AG08395 (cell line): Measurements from ENCODE around the gene TAF6L.
"Not testable (repeated sequence)": the region's sequence is repeated elsewhere in the genome, so short reads cannot be mapped to it uniquely, and the experiment has no call there.

Experiments used
- DNase-seq: peaks from one replicate; pipeline ENCODE4 v3.0.0; 2012; ENCODE audit warnings: mixed read lengths, low spot score

The TAF6L gene

GRCh38 chr11:62757846-62758788, 13.1 kb upstream of the TAF6L start:
- no peak for DNase-seq

GRCh38 chr11:62760867-62761227, 10.3 kb upstream of the TAF6L start:
- DNase-seq, result not testable (repeated sequence)

- peak; percentile 32 for DNase-seq
Measured at GRCh38 chr11:62770778-62771143, 435 bp upstream of the TAF6L start.

GRCh38 chr11:62774407-62774806, 3.2 kb downstream of the TAF6L start:
- no peak for DNase-seq

GRCh38 chr11:62775646-62776045, 4.5 kb downstream of the TAF6L start:
- no peak for DNase-seq

- DNase-seq, result no peak
Measured at GRCh38 chr11:62777389-62777788, 6.2 kb downstream of the TAF6L start.

GRCh38 chr11:62778441-62778840, 7.2 kb downstream of the TAF6L start:
- DNase-seq, result no peak

- no peak for DNase-seq
Measured at GRCh38 chr11:62782753-62783152, 11.6 kb downstream of the TAF6L start.

- peak; percentile 91 for DNase-seq
Measured at GRCh38 chr11:62786318-62787004, 15.3 kb downstream of the TAF6L start.

- DNase-seq, result peak; percentile 95
Measured at GRCh38 chr11:62787005-62787759, 16.0 kb downstream of the TAF6L start, which contains the start of gene TMEM179B. Gene TMEM179B, plus strand, starts transcription at chr11:62787402. Its CDS starts 30 bp downstream, at chr11:62787432.

- no peak for DNase-seq
Measured at GRCh38 chr11:62788991-62789390, 17.8 kb downstream of the TAF6L start.

GRCh38 chr11:62789576-62789975, 18.4 kb downstream of the TAF6L start:
- no peak for DNase-seq

GRCh38 chr11:62791501-62792201, 20.5 kb downstream of the TAF6L start, which contains the start of gene TMEM223:
Gene TMEM223, minus strand, starts transcription at chr11:62792006. Its CDS starts 12 bp downstream, at chr11:62791994.
- DNase-seq, result peak; percentile 93

- no peak for DNase-seq
Measured at GRCh38 chr11:62792202-62792575, 21.0 kb downstream of the TAF6L start.

- no peak for DNase-seq
Measured at GRCh38 chr11:62794201-62794775, 23.1 kb downstream of the TAF6L start.

- no peak for DNase-seq
Measured at GRCh38 chr11:62796281-62796680, 25.1 kb downstream of the TAF6L start.

GRCh38 chr11:62799486-62799885, 28.3 kb downstream of the TAF6L start:
- DNase-seq, result no peak

GRCh38 chr11:62801071-62801470, 29.9 kb downstream of the TAF6L start:
- no peak for DNase-seq

- DNase-seq, result no peak
Measured at GRCh38 chr11:62804310-62805075, 33.3 kb downstream of the TAF6L start.

- DNase-seq, result peak; percentile 99
Measured at GRCh38 chr11:62805076-62805892, 34.1 kb downstream of the TAF6L start, which contains the start of gene NXF1. Gene NXF1, minus strand, starts transcription at chr11:62805440. Its CDS starts 84 bp downstream, at chr11:62805356.
